RPMI8226 (cell line): ENCODE results near the gene CELF2.
"Not testable (repeated sequence)": the region's sequence is repeated elsewhere in the genome, so short reads cannot be mapped to it uniquely, and the experiment has no call there.

Experiments
- DNase-seq: peaks from one replicate; pipeline ENCODE4 v3.0.0-alpha.2; 2015

Gene CELF2

DNA sequence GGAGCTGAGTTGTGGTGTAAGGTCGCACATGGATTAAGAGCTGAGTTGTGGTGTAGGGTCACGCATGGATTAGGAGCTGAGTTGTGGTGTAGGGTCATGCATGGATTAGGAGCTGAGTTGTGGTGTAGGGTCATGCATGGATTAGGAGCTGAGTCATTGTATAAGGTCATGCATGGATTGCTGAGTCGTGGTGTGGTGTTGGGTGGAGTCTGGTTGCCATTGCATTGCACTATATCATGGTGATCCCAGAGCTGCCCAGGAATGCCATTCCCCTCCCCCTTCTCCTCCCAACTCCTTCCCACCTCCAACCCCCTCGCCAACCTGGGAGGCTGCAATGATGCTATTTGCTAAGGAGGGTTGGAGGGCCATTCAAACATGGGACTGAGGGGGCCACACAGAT is 349.2 kb downstream of the CELF2 start:
- DNase-seq = not testable (repeated sequence)

DNA sequence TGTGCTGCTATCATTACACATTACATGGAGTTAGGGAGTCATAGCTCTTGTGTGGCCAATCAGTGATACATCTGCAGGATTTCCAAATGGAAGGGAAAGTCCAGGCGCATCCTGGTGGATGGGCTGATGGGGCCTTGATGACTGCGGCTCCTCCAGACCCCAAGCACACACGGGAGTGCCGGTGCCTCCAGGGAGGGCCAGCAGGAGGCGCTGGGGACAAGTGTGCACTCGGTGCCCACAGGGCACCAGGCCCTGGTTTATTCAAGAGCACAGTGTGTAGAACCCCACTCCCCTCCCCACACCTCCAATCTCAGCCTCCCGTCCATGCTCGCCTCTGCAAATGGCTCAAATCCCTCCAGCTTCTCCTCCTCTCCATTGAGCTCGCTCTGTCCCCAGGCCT is 349.8 kb downstream of the CELF2 start:
- no peak for DNase-seq

DNA sequence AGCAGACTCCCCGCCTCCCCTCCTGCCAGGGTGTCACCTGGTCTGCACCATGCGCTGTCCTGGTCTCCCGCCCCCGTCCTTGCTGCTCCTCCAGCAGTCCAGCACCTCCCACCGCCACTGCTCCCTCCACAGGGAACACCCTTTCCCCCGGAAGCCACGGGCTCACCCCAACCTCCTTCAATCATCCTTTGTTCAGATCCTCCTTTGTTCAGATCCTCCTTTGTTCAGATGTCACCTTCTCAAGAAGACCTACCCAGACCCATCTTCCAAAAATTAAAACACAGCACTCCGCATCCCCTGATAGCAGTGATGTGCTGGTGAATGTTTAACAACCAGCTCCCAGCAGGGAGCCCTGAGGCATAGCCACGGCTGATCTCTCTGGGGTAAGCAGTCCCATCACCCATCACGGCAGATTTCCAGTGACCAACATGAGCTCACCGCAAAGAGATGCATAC is 356.1 kb downstream of the CELF2 start:
- no peak for DNase-seq

GRCh38 chr10:11377267-11377666 is 359.6 kb downstream of the CELF2 start:
- no peak for DNase-seq

DNA sequence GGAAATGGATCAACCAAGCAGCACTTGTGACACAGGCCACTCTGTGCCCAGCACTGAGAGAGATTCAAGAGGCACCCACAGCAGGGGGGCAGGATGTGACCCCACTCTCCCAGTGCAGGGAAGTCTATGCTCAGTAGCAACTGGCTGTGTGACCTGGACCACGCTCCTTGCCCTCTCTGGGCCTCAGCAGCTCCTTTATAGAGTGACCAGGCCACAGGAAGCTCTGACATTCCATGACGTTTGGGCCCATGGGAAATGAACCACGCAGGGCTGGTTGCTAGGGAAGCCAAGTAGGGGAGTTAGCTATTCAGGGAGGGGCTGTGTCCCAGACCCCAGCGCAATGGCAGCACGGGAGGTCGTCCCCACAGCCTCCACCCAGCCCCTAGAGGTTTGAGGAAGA is 361.2 kb downstream of the CELF2 start:
- no peak for DNase-seq

DNA sequence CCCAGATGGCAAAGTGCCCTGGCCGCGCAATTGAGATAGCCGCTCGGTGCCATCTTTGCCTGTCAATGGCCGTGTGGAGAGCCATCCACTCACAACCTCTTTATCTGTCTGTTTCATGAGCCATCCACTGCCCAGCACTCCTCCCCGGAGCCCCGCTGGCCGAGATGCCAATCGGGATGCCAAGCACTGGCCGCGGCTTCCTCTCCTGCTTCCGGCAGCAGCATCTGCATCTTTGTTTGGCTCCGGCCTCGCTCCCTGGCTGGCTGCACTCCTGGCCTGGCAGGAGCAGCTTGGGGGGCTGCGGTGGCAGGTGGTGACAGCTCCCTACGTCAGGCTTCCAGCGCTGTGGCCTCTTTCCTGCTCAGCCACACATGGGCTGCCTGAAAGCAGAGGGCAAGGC is 362.1 kb downstream of the CELF2 start:
- DNase-seq = no peak

DNA sequence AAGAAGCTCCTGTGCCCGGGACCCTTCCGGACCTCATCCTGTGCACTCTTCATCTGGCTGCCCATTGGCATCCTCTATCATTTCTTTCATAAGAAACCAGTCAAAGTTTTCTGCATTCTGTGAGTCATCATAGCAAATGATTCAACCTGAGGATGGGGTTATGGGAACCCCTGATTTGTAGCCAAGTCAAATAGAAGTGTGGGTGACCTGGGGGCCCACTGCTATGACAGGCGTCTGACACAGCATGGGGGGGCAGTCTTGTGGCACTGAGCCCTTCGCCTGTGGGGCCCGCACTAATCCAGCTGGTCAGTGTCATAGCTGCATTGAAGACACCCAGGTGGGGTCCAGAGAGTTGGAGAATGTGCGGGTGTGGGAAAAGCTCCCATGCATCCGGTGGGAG is 363.4 kb downstream of the CELF2 start:
- no peak for DNase-seq

GRCh38 chr10:11381511-11381910 is 363.8 kb downstream of the CELF2 start:
- DNase-seq = no peak

GRCh38 chr10:11382187-11382586 is 364.5 kb downstream of the CELF2 start:
- no peak for DNase-seq

GRCh38 chr10:11386044-11386443 is 368.4 kb downstream of the CELF2 start:
- DNase-seq = no peak
